ENCODE data around the gene FBXW12.

FBXW12 gene

GRCh38 chr3:48429960-48430707, 58.1 kb downstream of the FBXW12 start, which contains the start of gene PLXNB1:
Gene PLXNB1, minus strand, starts transcription at chr3:48430086. Its CDS starts 5,475 bp downstream, at chr3:48424611.
- Histone ChIP-seq H3K27ac (ENCODE audit: low read length) (no peak within 1 kb of the TSS), H3K27me3 (ENCODE audit: control insufficient read depth, insufficient read depth, low read length) (no peaks in the 10 kb centered on the region), H3K4me3 (ENCODE audit: low read length) (peak within 1 kb of the TSS; percentile 74; the same call in 1 of the 2 replicates), H3K9me3 (ENCODE audit: control insufficient read depth, insufficient read depth, low read length) (no peaks in the 10 kb centered on the region), H3K36me3 (ENCODE audit: control insufficient read depth, insufficient read depth, low read length) (peaks cover 13% of the 10 kb centered on the region; the same call in 1 of the 2 replicates), H3K4me1 (ENCODE audit: control insufficient read depth, insufficient read depth, low read length) (peaks cover 13% of the 10 kb centered on the region)
- DNase-seq (ENCODE audit: low read depth, low spot score): peak; percentile 84
- no CpG with 5 or more reads among the region's 15 CpGs for WGBS (ENCODE audit: insufficient coverage, insufficient read length)

GRCh38 chr3:48430708-48431101, 58.7 kb downstream of the FBXW12 start:
- H3K27me3 ChIP-seq (ENCODE audit: control insufficient read depth, insufficient read depth, low read length): no peaks in the 10 kb centered on the region
- H3K4me3 ChIP-seq (ENCODE audit: low read length): no peak overlapping the region
- no peak overlapping the region for H3K27ac ChIP-seq (ENCODE audit: low read length)
- no peaks in the 10 kb centered on the region for H3K9me3 ChIP-seq (ENCODE audit: control insufficient read depth, insufficient read depth, low read length)
- H3K4me1 ChIP-seq (ENCODE audit: control insufficient read depth, insufficient read depth, low read length): peaks cover 13% of the 10 kb centered on the region
- no CpG with 5 or more reads among the region's 1 CpG for WGBS (ENCODE audit: insufficient coverage, insufficient read length)
- peaks cover 13% of the 10 kb centered on the region; the same call in 1 of the 2 replicates for H3K36me3 ChIP-seq (ENCODE audit: control insufficient read depth, insufficient read depth, low read length)
- no peak for DNase-seq (ENCODE audit: low read depth, low spot score)

GRCh38 chr3:48431224-48432029, 59.4 kb downstream of the FBXW12 start:
- Histone ChIP-seq H3K27ac (ENCODE audit: low read length) (no peak overlapping the region), H3K27me3 (ENCODE audit: control insufficient read depth, insufficient read depth, low read length) (no peaks in the 10 kb centered on the region), H3K9me3 (ENCODE audit: control insufficient read depth, insufficient read depth, low read length) (no peaks in the 10 kb centered on the region), H3K36me3 (ENCODE audit: control insufficient read depth, insufficient read depth, low read length) (peaks cover 13% of the 10 kb centered on the region; the same call in 1 of the 2 replicates), H3K4me1 (ENCODE audit: control insufficient read depth, insufficient read depth, low read length) (peaks cover 13% of the 10 kb centered on the region), H3K4me3 (ENCODE audit: low read length) (no peak overlapping the region)
- no CpG with 5 or more reads among the region's 8 CpGs for WGBS (ENCODE audit: insufficient coverage, insufficient read length)
- no peak for DNase-seq (ENCODE audit: low read depth, low spot score)

DNA sequence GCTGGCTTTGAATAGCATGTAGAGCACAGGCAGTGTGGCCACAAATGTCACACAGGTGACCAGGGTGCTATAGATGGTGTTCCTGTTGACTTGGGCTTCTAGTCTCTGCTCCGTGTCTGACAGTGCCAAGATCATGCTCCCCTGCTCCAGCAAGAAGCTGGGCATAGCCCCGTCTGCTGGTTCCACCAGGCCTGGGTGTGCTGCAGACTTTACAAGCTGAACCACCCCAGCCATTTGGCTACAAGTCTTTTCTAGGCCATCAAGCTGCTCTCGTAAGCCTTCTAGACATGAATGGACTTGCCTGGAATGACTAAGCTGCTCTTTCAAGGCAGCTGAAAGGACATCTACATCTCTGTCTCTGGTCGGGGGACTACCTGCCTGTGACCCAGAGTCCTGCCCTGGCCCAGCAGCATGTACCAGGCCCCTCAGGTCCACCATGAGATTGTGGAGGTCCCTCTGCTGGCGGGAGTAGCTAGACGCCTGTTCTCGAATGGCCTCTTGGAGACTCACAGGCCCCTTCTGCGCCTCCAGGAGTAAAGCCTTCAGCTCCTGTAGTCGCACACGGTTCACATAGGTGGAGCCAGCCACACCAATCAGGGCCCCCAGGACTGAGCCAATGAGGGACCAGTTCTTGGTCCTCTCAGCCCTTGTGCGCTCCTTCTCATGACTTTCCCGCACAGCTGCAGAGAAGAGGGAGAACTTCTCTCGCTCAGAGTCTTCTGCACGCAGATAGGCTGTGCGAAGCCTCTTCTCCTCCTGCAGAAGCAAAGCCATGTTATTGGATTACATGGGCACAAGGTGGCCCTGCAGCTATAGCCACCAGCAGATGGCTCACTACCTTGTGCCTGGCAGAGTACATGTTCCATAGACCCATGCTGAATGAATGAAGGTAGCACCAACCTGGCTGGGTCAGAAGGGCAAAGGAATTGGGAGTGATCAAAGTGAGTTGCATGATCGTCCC, 60.7 kb downstream of the FBXW12 start:
- no peak overlapping the region for H3K27ac ChIP-seq (ENCODE audit: low read length)
- H3K27me3 ChIP-seq (ENCODE audit: control insufficient read depth, insufficient read depth, low read length): no peaks in the 10 kb centered on the region
- DNase-seq (ENCODE audit: low read depth, low spot score): no peak
- no CpG with 5 or more reads among the region's 16 CpGs for WGBS (ENCODE audit: insufficient coverage, insufficient read length)
- H3K4me1 ChIP-seq (ENCODE audit: control insufficient read depth, insufficient read depth, low read length): peaks cover 11% of the 10 kb centered on the region
- H3K9me3 ChIP-seq (ENCODE audit: control insufficient read depth, insufficient read depth, low read length): no peaks in the 10 kb centered on the region
- H3K4me3 ChIP-seq (ENCODE audit: low read length): no peak overlapping the region
- H3K36me3 ChIP-seq (ENCODE audit: control insufficient read depth, insufficient read depth, low read length): peaks cover 13% of the 10 kb centered on the region; the same call in 1 of the 2 replicates

- no CpG with 5 or more reads among the region's 12 CpGs for WGBS (ENCODE audit: insufficient coverage, insufficient read length)
- Histone ChIP-seq H3K4me3 (ENCODE audit: low read length) (no peak overlapping the region), H3K9me3 (ENCODE audit: control insufficient read depth, insufficient read depth, low read length) (no peaks in the 10 kb centered on the region), H3K36me3 (ENCODE audit: control insufficient read depth, insufficient read depth, low read length) (peaks cover 13% of the 10 kb centered on the region; the same call in 1 of the 2 replicates), H3K27ac (ENCODE audit: low read length) (no peak overlapping the region), H3K4me1 (ENCODE audit: control insufficient read depth, insufficient read depth, low read length) (peaks cover 11% of the 10 kb centered on the region), H3K27me3 (ENCODE audit: control insufficient read depth, insufficient read depth, low read length) (no peaks in the 10 kb centered on the region)
- DNase-seq (ENCODE audit: low read depth, low spot score): no peak
Measured at GRCh38 chr3:48433472-48434118, 61.6 kb downstream of the FBXW12 start.

DNA sequence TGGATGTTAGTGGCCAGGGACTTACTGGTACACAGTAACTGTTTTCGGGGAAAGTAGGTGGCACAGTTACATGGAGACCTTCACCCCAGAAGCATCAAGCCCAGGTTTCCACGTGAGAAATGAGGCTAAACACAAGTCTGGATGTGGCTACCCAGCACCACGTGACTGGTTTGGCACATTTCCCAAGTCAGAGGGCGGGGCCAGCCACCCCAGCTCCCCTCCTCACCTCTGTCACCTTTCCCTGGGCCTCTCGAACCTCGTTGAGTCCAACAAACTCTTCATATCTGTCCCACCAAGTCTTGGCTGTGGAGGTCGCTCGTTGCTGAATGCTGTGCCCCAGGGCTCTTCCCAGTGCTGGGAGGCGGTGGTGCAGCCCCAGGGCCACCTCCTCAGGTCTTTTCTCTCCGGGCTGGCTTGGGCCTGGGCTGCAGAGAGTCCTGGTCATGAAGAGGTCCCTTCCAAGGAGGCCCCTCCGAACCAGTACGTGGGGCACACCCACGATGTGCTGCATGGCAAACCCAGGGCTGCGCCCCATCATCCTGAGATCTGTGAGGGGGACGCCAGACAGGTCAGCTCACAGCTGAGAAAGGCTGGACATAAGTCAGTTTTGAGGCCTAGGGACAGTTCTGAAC, 62.7 kb downstream of the FBXW12 start:
- Histone ChIP-seq H3K27ac (ENCODE audit: low read length) (no peak overlapping the region), H3K36me3 (ENCODE audit: control insufficient read depth, insufficient read depth, low read length) (peaks cover 13% of the 10 kb centered on the region; the same call in 1 of the 2 replicates), H3K27me3 (ENCODE audit: control insufficient read depth, insufficient read depth, low read length) (no peaks in the 10 kb centered on the region), H3K9me3 (ENCODE audit: control insufficient read depth, insufficient read depth, low read length) (no peaks in the 10 kb centered on the region), H3K4me1 (ENCODE audit: control insufficient read depth, insufficient read depth, low read length) (peaks cover 11% of the 10 kb centered on the region), H3K4me3 (ENCODE audit: low read length) (no peak overlapping the region)
- DNase-seq (ENCODE audit: low read depth, low spot score): no peak
- no CpG with 5 or more reads among the region's 15 CpGs for WGBS (ENCODE audit: insufficient coverage, insufficient read length)

- Histone ChIP-seq H3K27me3 (ENCODE audit: control insufficient read depth, insufficient read depth, low read length) (no peaks in the 10 kb centered on the region), H3K36me3 (ENCODE audit: control insufficient read depth, insufficient read depth, low read length) (peaks cover 13% of the 10 kb centered on the region; the same call in 1 of the 2 replicates), H3K27ac (ENCODE audit: low read length) (no peak overlapping the region), H3K4me3 (ENCODE audit: low read length) (no peak overlapping the region), H3K4me1 (ENCODE audit: control insufficient read depth, insufficient read depth, low read length) (peaks cover 11% of the 10 kb centered on the region), H3K9me3 (ENCODE audit: control insufficient read depth, insufficient read depth, low read length) (no peaks in the 10 kb centered on the region)
- no peak for DNase-seq (ENCODE audit: low read depth, low spot score)
- no CpG with 5 or more reads among the region's 4 CpGs for WGBS (ENCODE audit: insufficient coverage, insufficient read length)
Measured at GRCh38 chr3:48435223-48435595, 63.2 kb downstream of the FBXW12 start.

GRCh38 chr3:48435774-48436476, 63.9 kb downstream of the FBXW12 start:
- H3K27ac ChIP-seq (ENCODE audit: low read length): no peak overlapping the region
- peak; percentile 96 for DNase-seq (ENCODE audit: low read depth, low spot score)
- no CpG with 5 or more reads among the region's 7 CpGs for WGBS (ENCODE audit: insufficient coverage, insufficient read length)
- H3K4me1 ChIP-seq (ENCODE audit: control insufficient read depth, insufficient read depth, low read length): peaks cover 4% of the 10 kb centered on the region
- H3K4me3 ChIP-seq (ENCODE audit: low read length): no peak overlapping the region
- H3K27me3 ChIP-seq (ENCODE audit: control insufficient read depth, insufficient read depth, low read length): no peaks in the 10 kb centered on the region
- no peaks in the 10 kb centered on the region for H3K9me3 ChIP-seq (ENCODE audit: control insufficient read depth, insufficient read depth, low read length)
- H3K36me3 ChIP-seq (ENCODE audit: control insufficient read depth, insufficient read depth, low read length): peaks cover 13% of the 10 kb centered on the region; the same call in 1 of the 2 replicates

- H3K27ac ChIP-seq (ENCODE audit: low read length): no peak overlapping the region
- peaks cover 3% of the 10 kb centered on the region; the same call in 1 of the 2 replicates for H3K4me1 ChIP-seq (ENCODE audit: control insufficient read depth, insufficient read depth, low read length)
- peaks cover 13% of the 10 kb centered on the region; the same call in 1 of the 2 replicates for H3K36me3 ChIP-seq (ENCODE audit: control insufficient read depth, insufficient read depth, low read length)
- H3K27me3 ChIP-seq (ENCODE audit: control insufficient read depth, insufficient read depth, low read length): no peaks in the 10 kb centered on the region
- no CpG with 5 or more reads among the region's 1 CpG for WGBS (ENCODE audit: insufficient coverage, insufficient read length)
- no peaks in the 10 kb centered on the region for H3K9me3 ChIP-seq (ENCODE audit: control insufficient read depth, insufficient read depth, low read length)
- DNase-seq (ENCODE audit: low read depth, low spot score): no peak
- H3K4me3 ChIP-seq (ENCODE audit: low read length): no peak overlapping the region
Measured at GRCh38 chr3:48436477-48436787, 64.4 kb downstream of the FBXW12 start.
